A549 (cell line): ENCODE results near the gene RIMOC1.

Source experiments
- TF ChIP-seq, protein P1 (sequence below): fragments of >200 bp; sonication (Bioruptor Twin); formaldehyde crosslinking; IDR thresholded peaks from 3 replicates; pipeline ENCODE4 v1.5.1; 2016
- TF ChIP-seq, protein P2 (sequence below): fragments of 150-350 bp; IDR thresholded peaks from 2 replicates; pipeline ENCODE4 v1.6.1; 2014; ENCODE audit warnings: low read depth, mild to moderate bottlenecking, low read length

DNA sequence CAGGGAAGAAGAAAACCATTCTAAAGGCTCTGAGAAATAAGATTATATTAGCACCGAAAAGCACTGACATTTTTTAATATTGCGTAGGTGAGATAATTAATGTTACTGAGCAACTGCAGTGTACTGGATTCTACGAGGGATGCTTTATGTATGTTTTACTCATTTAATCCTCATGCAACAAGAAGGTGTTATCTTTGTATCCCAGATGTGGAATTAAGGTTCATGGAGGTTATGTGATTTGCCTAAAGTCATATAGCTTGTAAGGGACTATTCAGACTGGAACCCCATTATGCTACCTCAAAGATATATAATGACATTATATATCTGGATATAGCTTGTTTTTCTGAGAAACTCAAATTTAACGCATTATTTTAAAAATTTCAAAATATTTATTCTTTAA lies 23.5 kb downstream of the RIMOC1 start:
- TF ChIP-seq, protein P1, sequence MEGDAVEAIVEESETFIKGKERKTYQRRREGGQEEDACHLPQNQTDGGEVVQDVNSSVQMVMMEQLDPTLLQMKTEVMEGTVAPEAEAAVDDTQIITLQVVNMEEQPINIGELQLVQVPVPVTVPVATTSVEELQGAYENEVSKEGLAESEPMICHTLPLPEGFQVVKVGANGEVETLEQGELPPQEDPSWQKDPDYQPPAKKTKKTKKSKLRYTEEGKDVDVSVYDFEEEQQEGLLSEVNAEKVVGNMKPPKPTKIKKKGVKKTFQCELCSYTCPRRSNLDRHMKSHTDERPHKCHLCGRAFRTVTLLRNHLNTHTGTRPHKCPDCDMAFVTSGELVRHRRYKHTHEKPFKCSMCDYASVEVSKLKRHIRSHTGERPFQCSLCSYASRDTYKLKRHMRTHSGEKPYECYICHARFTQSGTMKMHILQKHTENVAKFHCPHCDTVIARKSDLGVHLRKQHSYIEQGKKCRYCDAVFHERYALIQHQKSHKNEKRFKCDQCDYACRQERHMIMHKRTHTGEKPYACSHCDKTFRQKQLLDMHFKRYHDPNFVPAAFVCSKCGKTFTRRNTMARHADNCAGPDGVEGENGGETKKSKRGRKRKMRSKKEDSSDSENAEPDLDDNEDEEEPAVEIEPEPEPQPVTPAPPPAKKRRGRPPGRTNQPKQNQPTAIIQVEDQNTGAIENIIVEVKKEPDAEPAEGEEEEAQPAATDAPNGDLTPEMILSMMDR: no peak
- TF ChIP-seq, protein P2, sequence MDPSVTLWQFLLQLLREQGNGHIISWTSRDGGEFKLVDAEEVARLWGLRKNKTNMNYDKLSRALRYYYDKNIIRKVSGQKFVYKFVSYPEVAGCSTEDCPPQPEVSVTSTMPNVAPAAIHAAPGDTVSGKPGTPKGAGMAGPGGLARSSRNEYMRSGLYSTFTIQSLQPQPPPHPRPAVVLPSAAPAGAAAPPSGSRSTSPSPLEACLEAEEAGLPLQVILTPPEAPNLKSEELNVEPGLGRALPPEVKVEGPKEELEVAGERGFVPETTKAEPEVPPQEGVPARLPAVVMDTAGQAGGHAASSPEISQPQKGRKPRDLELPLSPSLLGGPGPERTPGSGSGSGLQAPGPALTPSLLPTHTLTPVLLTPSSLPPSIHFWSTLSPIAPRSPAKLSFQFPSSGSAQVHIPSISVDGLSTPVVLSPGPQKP: no peak
